ENCODE data around the gene ARNT2.

ARNT2 gene

DNA sequence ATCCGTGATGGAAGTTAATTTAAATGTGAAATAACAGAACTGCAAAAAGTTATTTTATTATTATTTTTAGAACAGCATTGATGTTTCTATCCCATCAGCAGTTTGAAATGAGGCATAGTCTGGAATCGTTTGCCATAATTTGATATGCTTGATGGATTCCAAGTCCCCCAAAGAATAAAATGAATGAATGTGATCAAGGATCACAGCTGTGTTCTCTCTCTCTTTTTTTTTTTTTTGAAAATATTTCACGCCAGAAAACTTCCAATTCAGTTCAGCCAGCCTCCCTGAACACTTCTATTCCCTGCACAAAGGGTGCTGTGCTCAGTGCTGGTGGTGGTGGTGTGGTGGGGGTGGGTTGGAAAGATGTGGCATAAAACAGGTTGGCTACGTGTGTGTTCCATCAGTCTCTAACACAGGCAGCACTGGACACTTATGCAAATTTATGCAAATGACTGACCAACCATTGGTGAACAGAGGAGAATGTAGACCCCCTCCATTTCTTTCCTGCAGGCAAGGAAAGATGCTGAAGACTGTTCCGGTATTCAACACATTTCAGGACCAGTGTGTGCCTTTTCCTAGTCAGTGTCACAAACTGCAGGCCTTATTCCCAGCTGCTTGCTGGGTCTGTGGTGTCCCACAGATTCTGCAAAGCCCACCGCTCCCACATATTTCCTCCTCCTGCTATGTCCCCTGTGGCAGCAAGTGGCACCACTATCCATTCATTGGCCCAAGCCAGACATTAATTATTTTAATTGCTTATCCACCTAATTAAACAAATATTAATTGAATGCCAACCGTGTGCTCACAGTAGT lies 10.6 kb downstream of the ARNT2 start:
- DNase-seq: no peak

GRCh38 chr15:80415358-80415670 lies 11.1 kb downstream of the ARNT2 start:
- no peak for DNase-seq

- no peak for DNase-seq
These were observed 12.5 kb downstream of the ARNT2 start for GRCh38 chr15:80416702-80417101.

- DNase-seq: no peak
These were observed 14.8 kb downstream of the ARNT2 start for GRCh38 chr15:80418892-80419537.

DNA sequence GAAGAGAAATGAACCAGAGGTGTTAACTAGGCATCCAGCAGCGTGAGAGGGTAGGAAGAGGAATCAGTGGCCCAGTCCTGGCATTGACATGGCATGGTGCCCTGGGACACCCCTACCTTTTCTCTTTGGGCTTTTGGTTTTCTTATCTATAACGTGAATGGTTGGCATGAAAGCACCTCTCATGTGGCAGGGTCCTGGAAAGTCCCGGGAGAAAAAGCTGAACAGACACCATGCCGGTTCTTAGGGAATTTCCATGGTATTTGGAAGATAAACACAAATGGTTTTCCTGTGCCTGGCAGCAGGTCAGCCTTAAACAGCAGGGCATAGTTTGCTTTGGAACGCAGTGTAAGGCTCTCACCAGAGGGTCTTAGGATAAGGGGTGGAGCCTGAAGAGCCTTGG lies 15.4 kb downstream of the ARNT2 start:
- no peak for DNase-seq

GRCh38 chr15:80420658-80421057 lies 16.5 kb downstream of the ARNT2 start:
- DNase-seq: no peak

GRCh38 chr15:80423215-80423614 lies 19.0 kb downstream of the ARNT2 start:
- DNase-seq: no peak

GRCh38 chr15:80424381-80424780 lies 20.2 kb downstream of the ARNT2 start:
- DNase-seq: no peak

- no peak for DNase-seq
These were observed 22.1 kb downstream of the ARNT2 start for GRCh38 chr15:80426316-80426715.

GRCh38 chr15:80429964-80430363 lies 25.8 kb downstream of the ARNT2 start:
- no peak for DNase-seq

DNA sequence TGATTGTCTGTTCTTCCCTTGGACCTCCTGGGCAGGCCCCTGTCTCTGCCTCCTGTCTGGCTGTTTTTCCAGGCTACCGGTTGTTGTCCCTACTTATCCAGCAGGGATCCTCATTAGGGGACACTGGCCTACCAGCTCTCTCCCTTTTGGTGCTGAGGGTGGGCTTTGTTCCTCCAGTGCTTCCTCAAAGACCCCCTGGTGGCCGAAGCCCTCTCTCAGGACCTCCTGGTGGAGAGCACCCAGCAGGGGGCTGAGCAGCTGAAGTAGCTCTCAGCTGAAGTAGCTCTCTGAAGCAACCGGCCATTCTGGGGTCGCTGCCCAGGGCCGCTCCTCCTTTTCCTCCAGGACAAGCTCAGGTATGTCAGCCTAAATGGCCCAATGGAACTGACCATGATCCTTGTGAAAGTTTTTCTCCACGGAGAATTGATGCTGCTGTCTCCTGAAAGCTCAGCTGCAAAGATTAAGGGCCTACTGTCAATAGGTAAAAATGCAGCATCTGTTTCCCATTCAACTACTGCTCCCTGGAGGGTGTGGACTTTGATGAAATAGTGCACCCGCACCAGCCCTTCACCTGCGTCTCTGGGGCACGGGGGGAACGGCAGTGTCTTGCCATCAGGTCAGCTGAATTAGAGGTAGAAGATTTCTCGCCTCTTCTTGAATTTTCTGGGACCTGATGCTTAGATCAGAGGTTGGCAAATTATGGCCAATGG lies 27.6 kb downstream of the ARNT2 start:
- DNase-seq: no peak

- DNase-seq: no peak
These were observed 28.1 kb downstream of the ARNT2 start for GRCh38 chr15:80432345-80432702.

DNA sequence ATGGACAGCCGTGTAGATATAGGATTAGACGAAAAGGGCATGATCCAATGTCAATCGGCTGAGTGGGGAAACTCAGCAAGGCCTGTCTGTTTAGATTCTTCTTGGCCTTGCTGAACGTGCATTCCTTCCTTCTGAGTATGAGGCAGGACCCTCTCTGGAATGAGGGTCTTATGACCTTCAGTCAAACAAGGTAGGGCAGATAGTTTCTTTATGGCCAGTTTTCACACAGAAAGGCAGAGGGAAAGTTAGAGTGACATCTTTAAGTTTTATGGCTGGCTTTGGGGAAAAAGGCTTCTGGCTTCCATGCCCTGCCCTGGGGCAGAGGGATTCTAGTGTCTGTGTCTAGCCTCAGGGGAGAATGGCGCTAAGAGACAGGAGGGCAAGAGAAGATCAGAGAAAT lies 29.7 kb downstream of the ARNT2 start:
- DNase-seq: no peak

DNA sequence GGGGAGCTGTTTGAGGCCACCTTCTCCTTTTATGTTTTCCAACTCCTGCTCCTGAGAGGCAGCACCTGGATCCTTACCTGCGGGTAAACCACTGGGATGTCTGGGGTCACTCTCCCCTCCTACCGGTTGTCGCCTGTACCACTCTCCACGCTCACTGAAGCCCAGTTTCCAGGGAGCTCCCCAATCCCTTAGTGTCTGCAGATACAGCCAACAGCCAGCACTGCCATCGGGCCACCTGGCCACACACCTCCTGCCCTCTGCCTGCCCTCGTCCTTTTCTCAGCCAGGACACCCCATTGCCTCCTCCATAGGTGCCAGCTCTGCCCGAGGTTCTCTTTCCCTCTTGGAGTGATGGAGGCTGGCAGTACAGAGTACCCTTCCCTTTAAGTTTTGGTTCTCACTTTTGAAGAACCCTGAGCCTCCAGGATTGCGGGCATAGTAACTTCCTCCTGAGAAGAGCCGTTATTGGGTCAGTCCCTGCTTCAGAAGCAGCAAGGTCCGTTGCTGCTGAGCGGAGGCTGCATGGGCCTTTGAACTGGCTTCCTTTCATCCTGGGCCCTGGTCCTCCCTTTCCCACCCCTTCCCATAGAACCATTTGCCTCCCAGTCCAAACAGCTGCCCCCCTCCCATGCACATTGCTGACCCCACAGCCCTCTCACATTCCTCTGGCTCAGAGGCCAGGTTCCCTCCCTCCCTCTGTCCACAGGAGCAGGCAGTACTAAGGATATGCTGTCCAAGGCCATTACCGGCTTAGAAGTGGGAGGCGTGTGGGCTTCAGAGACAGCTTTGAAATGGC lies 30.9 kb downstream of the ARNT2 start:
- DNase-seq: no peak

GRCh38 chr15:80436511-80437307 lies 32.5 kb downstream of the ARNT2 start:
- DNase-seq: no peak

DNA sequence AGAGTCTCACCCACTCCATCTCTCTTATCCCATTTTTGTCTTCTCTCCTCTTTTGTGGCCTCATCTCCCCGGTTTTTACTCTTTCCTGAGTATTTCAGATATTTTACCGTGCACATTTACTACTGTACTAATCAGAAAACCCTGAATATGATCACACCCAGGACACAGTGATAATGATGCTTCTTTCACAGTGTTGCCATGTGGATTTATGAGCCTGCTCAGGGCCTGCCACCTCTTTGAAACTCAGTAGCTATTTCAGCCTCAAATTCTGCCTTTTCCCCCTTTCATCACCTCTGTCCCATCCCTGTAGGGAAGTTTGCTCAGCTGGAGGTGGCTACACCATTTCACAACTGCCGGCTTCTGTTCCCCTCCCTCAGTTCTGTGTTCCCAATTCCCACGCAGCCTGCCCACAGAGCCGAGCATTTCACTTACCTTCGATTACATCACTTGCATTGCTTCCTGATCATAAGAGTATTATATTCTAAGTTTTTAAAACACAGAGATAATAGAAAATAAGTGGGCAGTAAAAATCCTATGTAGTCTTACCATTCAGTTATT lies 33.2 kb downstream of the ARNT2 start:
- DNase-seq: no peak

DNA sequence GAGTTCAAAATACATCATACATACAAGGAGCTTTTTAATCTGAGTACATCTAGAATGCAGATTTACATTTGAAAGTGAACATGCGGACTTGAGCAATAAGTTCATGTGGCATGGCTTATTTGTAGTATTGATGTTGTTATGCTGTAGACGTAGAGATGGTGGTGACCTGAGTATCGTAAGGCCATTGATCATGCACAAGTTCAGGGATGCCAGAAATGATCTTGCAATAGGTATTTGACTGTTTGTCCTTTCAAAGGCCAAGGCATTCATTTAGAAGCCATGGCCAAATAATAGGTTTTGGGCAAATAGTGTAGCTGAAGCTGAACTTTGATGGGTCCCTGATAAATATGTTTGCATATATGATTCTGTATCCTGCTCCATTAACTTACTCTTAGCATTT lies 35.0 kb downstream of the ARNT2 start:
- DNase-seq: no peak

DNA sequence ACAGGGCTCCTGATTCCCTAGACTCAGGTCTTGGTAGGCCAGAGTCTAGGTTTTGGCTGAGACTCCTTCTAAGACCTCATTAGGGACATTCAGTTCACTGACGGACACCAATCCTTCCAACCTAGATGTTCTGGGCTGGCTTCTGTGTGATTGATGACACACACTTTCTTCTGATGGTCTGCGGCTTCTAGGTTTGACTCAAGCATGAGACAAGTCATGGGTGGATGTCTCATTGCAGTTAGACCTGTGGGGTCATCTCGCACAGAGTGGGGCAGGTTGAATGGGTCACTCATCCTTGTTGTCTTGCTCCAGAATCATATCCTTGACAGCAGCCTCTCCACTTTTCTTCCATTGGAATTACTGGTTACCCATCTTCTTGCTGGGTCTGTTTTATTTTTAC lies 35.8 kb downstream of the ARNT2 start:
- DNase-seq: no peak

GRCh38 chr15:80441041-80441440 lies 36.9 kb downstream of the ARNT2 start:
- DNase-seq: no peak

- DNase-seq: no peak
These were observed 37.5 kb downstream of the ARNT2 start for GRCh38 chr15:80441714-80442113.

GRCh38 chr15:80442728-80443403 lies 38.7 kb downstream of the ARNT2 start:
- DNase-seq: no peak
